ENCODE measurements around the gene MKS1. TPM values are rescaled to one million over a fixed set of nuclear protein-coding genes. Genes with fewer than 3 reads are reported as not detected.

The MKS1 gene
- total and polyA plus RNA-seq, 2 of the 8 experiments (the other 6 are each of a cell fraction or from before 2014, with no cell fraction given) = 12.0 to 21.7 TPM

GRCh38 chr17:58161566-58161965 lies 57.5 kb downstream of the MKS1 start:
- Histone ChIP-seq H4K20me1 (replicated peaks in 1 of 2; ENCODE audit: control insufficient read depth in 1 of 2, insufficient read depth in 2 of 2, low read length in 2 of 2) (no peaks in the 10 kb centered on the region), H3K4me3 (ENCODE audit: extremely low read depth in 1 of 4, insufficient read depth in 2 of 4, low read depth in 3 of 4, low read length in 4 of 4) (no peak overlapping the region), H2BK15ac (ENCODE audit: low read length) (no peak overlapping the region), H2BK12ac (ENCODE audit: low read depth, low read length) (no peak overlapping the region), H3K23me2 (ENCODE audit: low read depth, low read length) (peaks cover 9% of the 10 kb centered on the region), H3K18ac (ENCODE audit: extremely low read depth, low read length) (no peak overlapping the region), H3K56ac (replicated peaks; ENCODE audit: insufficient read length, low read depth, low read length) (no peak overlapping the region), H4K8ac (ENCODE audit: extremely low read depth, insufficient read depth, low read length) (no peak overlapping the region), H3K27ac (ENCODE audit: low read depth, low read length) (no peak overlapping the region), H4K91ac (replicated peaks; ENCODE audit: insufficient read length, low read length) (no peak overlapping the region), H3K9ac (replicated peaks in 1 of 4; ENCODE audit: extremely low read depth in 1 of 4, low read depth in 3 of 4, low read length in 3 of 4) (no peak overlapping the region), H3K27me3 (replicated peaks in 1 of 4; ENCODE audit: control insufficient read depth in 3 of 4, extremely low read depth in 1 of 4, insufficient read depth in 3 of 4, low read length in 3 of 4) (peaks cover 0 to 7% (median 3%) of the 10 kb centered on the region in 4 experiments; a peak in 5 of 7 replicates), H3K23ac (ENCODE audit: insufficient read length) (no peak overlapping the region), H4K5ac (ENCODE audit: insufficient read length, low read depth, low read length) (no peak overlapping the region), H3K9me3 (ENCODE audit: insufficient read depth in 2 of 2, low read depth in 1 of 2, low read length in 1 of 2) (no peaks in the 10 kb centered on the region), H3K79me2 (ENCODE audit: control insufficient read depth in 1 of 2, insufficient read depth in 2 of 2, low read length in 2 of 2) (no peaks in the 10 kb centered on the region), H2BK120ac (replicated peaks; ENCODE audit: low read depth, low read length) (no peak overlapping the region), H3K79me1 (ENCODE audit: low read depth, low read length) (no peaks in the 10 kb centered on the region), H3K4me2 (ENCODE audit: insufficient read depth in 1 of 2, low read depth in 2 of 2, low read length in 2 of 2) (no peak overlapping the region), H2AFZ (ENCODE audit: low read length) (no peak overlapping the region), H2BK20ac (ENCODE audit: low read length) (no peak overlapping the region), H3K4me1 (replicated peaks in 1 of 4; ENCODE audit: control insufficient read depth in 3 of 4, insufficient read depth in 4 of 4, low read length in 3 of 4) (peaks cover 0 to 9% (median 2%) of the 10 kb centered on the region in 4 experiments; a peak in 2 of 7 replicates), H3K4ac (replicated peaks; ENCODE audit: insufficient read length, low read depth, low read length) (no peak overlapping the region), H3K36me3 (ENCODE audit: control insufficient read depth in 2 of 4, insufficient read depth in 4 of 4, low read length in 3 of 4) (no peaks in the 10 kb centered on the region), H2BK5ac (ENCODE audit: low read depth, low read length) (no peak overlapping the region), H3K14ac (ENCODE audit: insufficient read length) (no peak overlapping the region), H2AK5ac (ENCODE audit: low read depth, low read length) (no peak overlapping the region)
- ChIA-PET CTCF (ENCODE audit: partially characterized antibody) (no interaction called here), POLR2A (ENCODE audit: partially characterized antibody) (no interaction called here)
- no peak for TF ChIP-seq ASH2L (IDR thresholded peaks at IDR 0.05; ENCODE audit: low read length)
- no peak for TF ChIP-seq SIX5 (IDR thresholded peaks at IDR 0.05; ENCODE audit: low read depth, low read length)
- no peak for TF ChIP-seq EZH2 (IDR thresholded peaks at IDR 0.05; ENCODE audit: low read depth, low read length, severe bottlenecking)
- no peak for FAIRE-seq
- 85% methylated on average over 3 of the region's 3 CpGs; no CpG with 5 or more reads in 1 of the 2 experiments for WGBS, 2 experiments (ENCODE audit: extremely low coverage in 1 of 2, insufficient coverage in 1 of 2, insufficient read length in 1 of 2, insufficient replicate concordance in 2 of 2, low coverage in 1 of 2, low lambda C conversion rate in 2 of 2, missing lambda C conversion rate in 1 of 2)
- no peak for DNase-seq (ENCODE audit: low read depth in 1 of 2, low spot score in 2 of 2)

Data from H1 (cell line).